Activated CD4-positive, alpha-beta T cell treated with anti-CD3 and anti-CD28 coated beads, Interleukin-2, amount 10 ng/mL, durations not matched to agents 24 days and 14 days (primary cell): ENCODE measurements around the gene KRTCAP2. TPM values are rescaled to one million over a fixed set of nuclear protein-coding genes. Genes with fewer than 3 reads are reported as not detected.

Source experiments
- DNase-seq: peaks from one replicate; pipeline ENCODE4 v3.0.0; 2022
- H3K27ac Mint-ChIP-seq: one replicate; pipeline ENCODE4 v1.8.0; 2022; ENCODE audit warnings: mild to moderate bottlenecking, mixed read lengths
- H3K27me3 Mint-ChIP-seq: one replicate; pipeline ENCODE4 v1.8.0; 2022; ENCODE audit warnings: mixed read lengths
- H3K36me3 Mint-ChIP-seq: one replicate; pipeline ENCODE4 v1.8.0; 2022; ENCODE audit warnings: low read depth, mild to moderate bottlenecking, mixed read lengths
- H3K4me1 Mint-ChIP-seq: one replicate; pipeline ENCODE4 v1.8.0; 2021; ENCODE audit warnings: mixed read lengths
- H3K4me3 Mint-ChIP-seq: one replicate; pipeline ENCODE4 v1.8.0; 2022; ENCODE audit warnings: mild to moderate bottlenecking, moderate library complexity, mixed read lengths
- H3K9me3 Mint-ChIP-seq: one replicate; pipeline ENCODE4 v1.8.0; 2021; ENCODE audit warnings: mixed read lengths
- intact Hi-C: fragments of 100-400 bp; cut with micrococcal nuclease; formaldehyde crosslinking; loops from one replicate; pipeline ENCODE4 v1.15.1; 2023
- total RNA-seq: library from RNA; stranded (reverse); gene quantifications from 2 replicates; pipeline ENCODE4 v1.2.3, GENCODE V29; 2022

KRTCAP2 gene
- total RNA-seq, 1 donor from 2014 or later: 244 TPM

- peak; percentile 97 for DNase-seq
- no peaks in the 10 kb centered on the region for H3K27me3 Mint-ChIP-seq
- H3K27ac Mint-ChIP-seq: peak overlapping the region; percentile 83
- intact Hi-C loops: loop anchor here (2.0 to 5.0 kb wide), 3 partner anchors 55 to 386 kb away; partner anchors contain the start of genes RUSC1 and SCAMP3
- no peaks in the 10 kb centered on the region for H3K9me3 Mint-ChIP-seq
- H3K36me3 Mint-ChIP-seq: peaks cover 4% of the 10 kb centered on the region
- peak overlapping the region; percentile 62 for H3K4me3 Mint-ChIP-seq
- peaks cover 29% of the 10 kb centered on the region for H3K4me1 Mint-ChIP-seq
Observed at GRCh38 chr1:155206891-155207805, 34.0 kb upstream of the KRTCAP2 start.

DNA sequence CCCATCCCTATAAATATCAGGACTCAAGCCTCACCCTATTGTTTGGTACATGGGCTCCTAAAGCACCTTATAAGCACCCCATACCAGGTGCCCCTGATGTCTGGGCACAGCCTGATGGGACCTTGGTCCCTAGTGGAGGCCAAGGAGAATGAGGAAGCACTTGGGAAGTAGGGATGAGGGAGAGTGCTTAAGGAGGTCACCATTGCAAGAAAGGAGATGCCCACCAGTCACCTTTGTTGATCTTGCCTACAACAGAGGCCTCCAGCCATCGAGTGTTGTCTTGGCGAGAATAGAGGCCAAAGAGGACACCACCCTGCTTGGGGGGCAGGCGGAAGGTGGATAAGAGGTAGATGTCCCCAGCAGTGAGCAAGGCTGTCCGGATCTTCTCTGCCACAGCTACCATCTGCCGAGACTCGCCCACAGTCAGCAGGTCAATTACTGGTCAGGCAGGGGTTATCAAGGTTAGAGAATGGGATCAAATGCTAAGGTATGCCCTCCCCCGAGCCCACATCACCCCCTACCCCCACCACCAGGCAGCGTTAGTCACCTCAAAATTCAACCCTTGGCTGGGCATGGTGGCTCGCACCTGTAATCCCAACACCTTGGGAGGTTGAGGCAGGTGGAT, 33.0 kb upstream of the KRTCAP2 start:
- Mint-ChIP-seq H3K4me3 (no peak overlapping the region), H3K27me3 (no peaks in the 10 kb centered on the region), H3K36me3 (peaks cover 6% of the 10 kb centered on the region), H3K4me1 (peaks cover 26% of the 10 kb centered on the region), H3K9me3 (no peaks in the 10 kb centered on the region), H3K27ac (no peak overlapping the region)
- DNase-seq: no peak
- intact Hi-C loops: loop anchor here (2.0 to 5.0 kb wide), 3 partner anchors 56 to 387 kb away; partner anchors contain the start of genes RUSC1 and SCAMP3

DNA sequence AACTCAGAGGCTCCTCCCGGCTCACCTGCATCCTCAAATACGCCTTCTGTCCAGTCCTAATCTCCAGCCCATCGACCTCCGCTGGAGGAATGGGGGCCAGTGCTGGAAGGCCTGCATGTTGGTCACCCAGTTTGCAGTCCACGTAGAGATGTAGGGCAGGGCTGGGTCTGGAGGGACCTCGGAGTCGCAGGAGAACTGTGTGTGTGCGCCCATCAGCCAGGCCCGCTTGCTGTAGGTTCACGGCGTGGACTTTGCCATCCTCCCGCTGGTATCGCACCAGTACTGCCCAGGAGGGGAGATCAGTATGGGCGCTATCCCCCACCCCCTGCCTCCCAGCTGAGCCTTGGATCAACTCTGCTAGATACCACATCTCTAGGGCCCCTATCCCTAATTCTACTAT, 31.9 kb upstream of the KRTCAP2 start:
- Mint-ChIP-seq H3K4me3 (no peak overlapping the region), H3K4me1 (peaks cover 21% of the 10 kb centered on the region), H3K9me3 (no peaks in the 10 kb centered on the region), H3K36me3 (peaks cover 7% of the 10 kb centered on the region), H3K27ac (no peak overlapping the region), H3K27me3 (no peaks in the 10 kb centered on the region)
- no peak for DNase-seq
- intact Hi-C loops: loop anchor here (5.0 kb wide), 2 partner anchors 57 to 117 kb away; partner anchors contain the start of genes RUSC1 and SCAMP3

DNA sequence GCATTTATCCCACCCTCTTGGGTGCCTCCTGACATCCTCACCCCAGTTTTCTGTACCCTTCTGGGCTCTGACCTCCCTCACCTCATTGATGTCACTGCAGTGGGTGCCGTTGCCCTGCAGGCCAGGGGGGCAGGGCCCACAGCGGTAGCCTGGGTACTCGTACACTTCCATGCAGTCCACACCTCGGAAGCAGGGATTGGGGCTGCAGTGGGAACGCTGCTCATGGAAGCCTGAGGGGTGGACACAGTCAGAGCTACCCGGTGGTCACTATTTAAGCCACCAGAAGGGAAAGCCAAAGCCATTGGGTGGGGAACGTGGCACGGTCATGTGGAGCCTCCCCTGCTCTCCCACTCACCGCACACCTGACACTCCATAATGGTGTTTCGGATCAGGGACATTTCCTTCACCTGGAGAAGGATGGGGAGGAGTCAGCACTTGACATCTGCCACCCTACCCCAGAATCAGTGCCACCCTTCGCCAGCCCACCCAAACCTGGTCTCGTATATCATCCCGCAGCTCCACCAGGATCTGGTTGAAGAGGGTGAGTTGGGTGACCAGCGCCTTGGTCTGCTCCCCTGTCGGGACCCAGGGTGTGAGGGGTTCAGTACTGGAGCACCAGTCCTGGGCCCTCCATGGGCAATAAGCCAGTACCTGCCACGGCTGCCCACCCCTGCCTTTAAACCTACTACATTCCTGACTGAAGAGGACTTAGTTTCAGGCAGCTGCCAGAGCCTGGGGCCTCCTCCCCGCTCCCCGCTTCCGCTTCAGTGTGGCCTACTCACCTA, 29.8 kb upstream of the KRTCAP2 start:
- Mint-ChIP-seq H3K4me1 (peaks cover 13% of the 10 kb centered on the region), H3K27me3 (no peaks in the 10 kb centered on the region), H3K27ac (peak overlapping the region; percentile 49), H3K9me3 (no peaks in the 10 kb centered on the region), H3K4me3 (no peak overlapping the region), H3K36me3 (peaks cover 13% of the 10 kb centered on the region)
- intact Hi-C loops: no loop called here
- DNase-seq: no peak

DNA sequence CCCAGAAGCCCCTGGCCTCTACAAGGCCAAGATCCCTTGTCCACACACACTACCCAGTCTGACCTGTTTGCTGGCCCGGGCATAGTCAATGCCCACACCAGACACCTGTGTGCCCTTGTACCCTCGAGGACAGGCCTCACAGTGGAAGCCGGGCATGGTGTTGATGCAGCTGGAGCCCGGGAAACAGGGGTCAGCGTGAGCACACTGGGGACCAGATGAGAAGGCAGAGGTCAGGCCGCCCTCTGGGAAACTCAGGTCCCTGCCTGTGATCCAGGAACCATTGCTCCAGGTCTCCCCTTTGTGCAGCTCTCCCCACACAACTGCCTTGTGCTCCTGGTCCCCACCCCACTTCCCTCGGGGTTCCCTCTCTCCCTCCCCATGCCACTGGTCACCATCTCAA, 29.1 kb upstream of the KRTCAP2 start:
- Mint-ChIP-seq H3K4me1 (peaks cover 8% of the 10 kb centered on the region), H3K36me3 (peaks cover 16% of the 10 kb centered on the region), H3K27ac (no peak overlapping the region), H3K4me3 (no peak overlapping the region), H3K9me3 (no peaks in the 10 kb centered on the region), H3K27me3 (no peaks in the 10 kb centered on the region)
- DNase-seq: no peak
- intact Hi-C loops: no loop called here

GRCh38 chr1:155200920-155201319, 27.8 kb upstream of the KRTCAP2 start:
- H3K36me3 Mint-ChIP-seq: peaks cover 21% of the 10 kb centered on the region
- H3K27me3 Mint-ChIP-seq: no peaks in the 10 kb centered on the region

GRCh38 chr1:155199792-155200191, 26.7 kb upstream of the KRTCAP2 start:
- intact Hi-C loops: no loop called here
- Mint-ChIP-seq H3K36me3 (peaks cover 24% of the 10 kb centered on the region), H3K4me3 (no peak overlapping the region), H3K27ac (no peak overlapping the region), H3K9me3 (no peaks in the 10 kb centered on the region), H3K4me1 (peaks cover 11% of the 10 kb centered on the region), H3K27me3 (no peaks in the 10 kb centered on the region)
- no peak for DNase-seq

More at GRCh38 chr1:155200920-155201319, 27.8 kb upstream of the KRTCAP2 start:
- no peak for DNase-seq
- H3K4me1 Mint-ChIP-seq: peaks cover 5% of the 10 kb centered on the region
- intact Hi-C loops: no loop called here
- H3K4me3 Mint-ChIP-seq: no peak overlapping the region
- H3K27ac Mint-ChIP-seq: no peak overlapping the region
- no peaks in the 10 kb centered on the region for H3K9me3 Mint-ChIP-seq

DNA sequence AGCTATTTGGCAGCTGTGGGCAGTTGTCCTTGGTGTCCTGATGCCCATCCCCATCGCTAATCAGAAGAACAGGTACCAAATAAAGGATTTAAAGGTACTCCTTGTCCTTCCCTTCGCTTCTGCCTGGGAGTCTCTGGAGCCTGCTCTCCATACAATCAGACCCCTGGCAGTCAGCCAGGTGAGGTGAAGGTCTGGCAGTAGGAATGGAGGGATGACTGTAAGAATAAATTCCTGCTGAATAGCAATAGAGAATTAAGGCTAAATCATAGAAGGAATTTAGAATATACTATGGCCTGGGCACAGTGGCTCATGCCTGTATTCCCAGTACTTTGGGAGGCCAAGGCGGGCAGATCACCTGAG, 25.4 kb upstream of the KRTCAP2 start:
- DNase-seq: no peak
- intact Hi-C loops: no loop called here
- no peak overlapping the region for H3K4me3 Mint-ChIP-seq
- no peaks in the 10 kb centered on the region for H3K9me3 Mint-ChIP-seq
- peaks cover 21% of the 10 kb centered on the region for H3K4me1 Mint-ChIP-seq
- H3K27me3 Mint-ChIP-seq: no peaks in the 10 kb centered on the region
- peaks cover 24% of the 10 kb centered on the region for H3K36me3 Mint-ChIP-seq
- no peak overlapping the region for H3K27ac Mint-ChIP-seq

GRCh38 chr1:155197901-155198546, 24.9 kb upstream of the KRTCAP2 start:
- intact Hi-C loops: no loop called here
- H3K4me1 Mint-ChIP-seq: peaks cover 26% of the 10 kb centered on the region
- no peak for DNase-seq
- H3K27ac Mint-ChIP-seq: no peak overlapping the region
- H3K36me3 Mint-ChIP-seq: peaks cover 24% of the 10 kb centered on the region
- H3K4me3 Mint-ChIP-seq: no peak overlapping the region
- no peaks in the 10 kb centered on the region for H3K9me3 Mint-ChIP-seq
- no peaks in the 10 kb centered on the region for H3K27me3 Mint-ChIP-seq

DNA sequence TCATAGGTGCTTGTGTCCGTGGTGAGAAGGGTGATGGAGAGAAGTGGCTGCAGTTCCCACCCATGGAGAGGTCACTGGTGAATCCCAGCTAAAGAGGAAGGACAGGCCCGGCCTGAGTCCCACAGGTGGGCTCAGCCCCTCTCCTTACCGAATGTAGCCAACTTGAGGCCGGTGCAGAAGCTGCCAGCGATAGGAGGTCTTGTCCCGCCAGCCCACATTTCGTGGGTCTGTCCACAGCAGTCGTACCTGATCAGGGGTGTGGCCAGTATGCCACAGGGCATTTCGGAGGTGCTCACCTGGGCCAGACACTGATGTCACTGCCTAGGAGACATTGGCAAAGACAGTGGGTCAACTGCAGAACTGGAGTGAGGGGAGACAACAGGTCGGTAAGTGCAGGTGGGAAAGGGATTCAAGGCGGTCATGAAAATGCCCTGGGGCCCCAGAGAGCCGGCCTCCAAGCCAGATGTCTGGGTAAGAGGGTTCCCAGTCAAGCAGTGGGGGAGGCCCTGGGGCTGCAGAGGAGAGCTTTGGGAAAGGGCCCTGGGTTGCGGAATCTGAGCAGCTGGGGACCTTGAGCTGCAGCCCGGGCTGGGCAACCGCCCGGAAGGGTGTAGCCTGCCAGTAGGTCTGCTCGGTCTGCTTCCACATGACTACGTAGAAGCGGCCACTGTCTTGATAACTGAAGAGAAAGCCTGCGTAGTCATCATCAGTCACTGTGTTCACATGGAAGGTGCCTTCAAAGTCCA, 24.0 kb upstream of the KRTCAP2 start:
- Mint-ChIP-seq H3K4me3 (no peak overlapping the region), H3K36me3 (peaks cover 24% of the 10 kb centered on the region), H3K9me3 (no peaks in the 10 kb centered on the region), H3K4me1 (peaks cover 31% of the 10 kb centered on the region), H3K27me3 (no peaks in the 10 kb centered on the region), H3K27ac (no peak overlapping the region)
- no peak for DNase-seq
- intact Hi-C loops: no loop called here

DNA sequence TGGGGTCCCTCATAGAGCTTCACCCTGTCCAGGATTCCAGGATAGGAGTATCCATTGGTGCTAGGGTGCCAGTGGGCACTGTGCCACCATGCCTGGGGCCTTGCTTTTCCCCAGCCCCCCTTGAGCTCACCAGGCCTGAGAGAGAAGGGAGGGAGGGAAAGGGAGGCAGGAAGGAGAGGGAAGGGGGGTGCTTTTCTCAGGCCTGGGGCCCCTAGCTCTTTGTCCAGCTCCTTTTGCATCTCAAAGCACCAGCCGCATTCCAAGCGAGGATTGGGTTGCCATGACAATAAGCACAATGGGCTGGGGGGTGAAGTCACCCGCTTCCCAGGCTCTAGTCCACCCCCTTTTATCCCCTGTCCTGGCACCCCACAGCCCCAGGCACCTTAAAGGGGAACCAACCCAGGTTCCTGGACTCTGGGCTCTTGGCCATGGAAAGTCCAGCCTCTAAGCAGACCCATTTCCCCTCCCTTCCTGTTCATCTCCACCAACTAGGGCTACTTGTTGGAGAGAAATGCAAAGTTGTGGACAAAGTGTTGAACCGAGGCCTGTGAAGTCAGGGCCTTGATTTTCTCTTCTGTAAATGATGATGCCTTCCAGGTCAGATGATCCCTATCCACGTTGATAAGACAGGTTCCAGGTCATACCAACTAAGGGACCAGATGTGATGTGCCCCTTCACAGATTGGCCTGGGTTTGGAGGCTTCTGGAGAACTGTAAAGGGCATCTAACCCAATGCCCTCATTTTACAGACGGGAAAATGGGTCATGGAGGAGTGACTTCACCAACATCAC, 23.2 kb upstream of the KRTCAP2 start:
- H3K27me3 Mint-ChIP-seq: no peaks in the 10 kb centered on the region
- peaks cover 24% of the 10 kb centered on the region for H3K36me3 Mint-ChIP-seq
- H3K4me1 Mint-ChIP-seq: peaks cover 34% of the 10 kb centered on the region
- H3K4me3 Mint-ChIP-seq: peak overlapping the region; percentile 89
- intact Hi-C loops: no loop called here
- DNase-seq: no peak
- H3K27ac Mint-ChIP-seq: no peak overlapping the region
- no peaks in the 10 kb centered on the region for H3K9me3 Mint-ChIP-seq
